Measurements from ENCODE around the gene SMS. TPM values are rescaled to one million over a fixed set of nuclear protein-coding genes. Genes with fewer than 3 reads are reported as not detected.

Gene SMS
- total and polyA plus RNA-seq, 10 of the 15 experiments (the other 5 are each of a cell fraction or from before 2014, with no cell fraction given), result 55.8 to 156 (median 114) TPM

GRCh38 chrX:21993265-21993664, 52.8 kb downstream of the SMS start (continued):
- TF ChIP-seq ETV6 (conservative IDR thresholded peaks at IDR 0.05 in 1 of 2, IDR thresholded peaks at IDR 0.05 in 1 of 2; ENCODE audit: borderline replicate concordance in 1 of 2, low read depth in 1 of 2) (0 out of 4 replicates have a peak, but pooled peaks of 1 of the 2 experiments have one; percentile 31), IKZF1 (conservative IDR thresholded peaks at IDR 0.05) (peak; percentile 32; the same call in 1 of the 2 replicates), ATF7 (IDR thresholded peaks at IDR 0.05; ENCODE audit: low read depth) (0 out of 2 replicates have a peak, but pooled peaks have one; percentile 19), NRF1 (conservative IDR thresholded peaks at IDR 0.05; ENCODE audit: low read depth, low read length) (no peak), TARDBP (IDR thresholded peaks at IDR 0.05; ENCODE audit: borderline replicate concordance) (no peak), SUZ12 (IDR thresholded peaks at IDR 0.05; ENCODE audit: unreplicated experiment) (no peak), KAT2A (conservative IDR thresholded peaks at IDR 0.05; ENCODE audit: control insufficient read depth, low read depth, low read length) (no peak), JUNB (IDR thresholded peaks at IDR 0.05) (no peak), NR2F1 (conservative IDR thresholded peaks at IDR 0.05) (0 out of 2 replicates have a peak, but pooled peaks have one; percentile 19)

- peak; percentile 28; the same call in 1 of the 3 replicates for ATAC-seq
- no TSS peak for BruUV-seq (replicated peaks)
- Histone ChIP-seq H3K9me3 (replicated peaks; ENCODE audit: control insufficient read depth, insufficient read depth, low read length) (no peaks in the 10 kb centered on the region), H3K4me1 (ENCODE audit: control insufficient read depth, insufficient read depth, low read length) (peaks cover 5% of the 10 kb centered on the region), H3K27ac (ENCODE audit: control insufficient read depth, insufficient read depth) (no peak overlapping the region), H4K20me1 (ENCODE audit: control insufficient read depth, insufficient read depth) (no peaks in the 10 kb centered on the region), H2AFZ (ENCODE audit: control insufficient read depth, low read depth, low read length) (no peak overlapping the region), H3K27me3 (replicated peaks in 1 of 2; ENCODE audit: control insufficient read depth in 2 of 2, insufficient read depth in 2 of 2, low read length in 1 of 2) (no peaks in the 10 kb centered on the region), H3K9ac (ENCODE audit: control insufficient read depth, insufficient read depth, low read length) (no peak overlapping the region), H3K4me3 (no peak overlapping the region), H3K4me2 (ENCODE audit: control insufficient read depth, insufficient read depth) (no peak overlapping the region), H3K79me2 (ENCODE audit: control insufficient read depth, insufficient read depth, low read length) (no peaks in the 10 kb centered on the region), H3K36me3 (ENCODE audit: control insufficient read depth in 2 of 2, insufficient read depth in 2 of 2, low read length in 1 of 2) (peaks cover 0 to 4% of the 10 kb centered on the region in 2 experiments; a peak in 2 of 4 replicates)
- ChIA-PET CTCF (interaction anchor here (1.1 to 3.6 kb wide), 2 partner anchors 11 to 139 kb away, joined by 4 to 15 read pairs; no protein-coding TSS in a partner anchor), SMC1A (ENCODE audit: uncharacterized antibody, unreplicated experiment) (interaction anchor here (0.6 to 1.4 kb wide), 5 partner anchors 63 to 357 kb away, joined by 3 to 5 read pairs (median 3); no protein-coding TSS in a partner anchor), POLR2A (interaction anchor here (0.6 to 0.8 kb wide), 2 partner anchors 10 to 23 kb away, joined by 3 to 4 read pairs; no protein-coding TSS in a partner anchor), RAD21 (ENCODE audit: unreplicated experiment) (interaction anchor here (0.8 to 1.9 kb wide), 3 partner anchors 12 to 73 kb away, joined by 3 to 8 read pairs (median 4); no protein-coding TSS in a partner anchor)
- intact Hi-C loops (cut with micrococcal nuclease; ENCODE audit: unreplicated experiment) (no loop called here), in situ Hi-C loops (cut with MboI) (no loop called here)
- no peak for FAIRE-seq
- WGBS (ENCODE audit: insufficient coverage, insufficient replicate concordance, low lambda C conversion rate, missing lambda C conversion rate), result 67% methylated on average over 10 of the region's 10 CpGs
- DNase-seq (ENCODE audit: low read depth, low spot score), result no peak
- no peak for TF ChIP-seq SPI1 (IDR thresholded peaks at IDR 0.05; ENCODE audit: borderline replicate concordance, insufficient read depth, low read depth, low read length)
- TF ChIP-seq NFYB (IDR thresholded peaks at IDR 0.05; ENCODE audit: insufficient read depth, low read depth, low read length), result no peak
- no peak for TF ChIP-seq BMI1 (IDR thresholded peaks at IDR 0.05; ENCODE audit: borderline replicate concordance)
- TF ChIP-seq PAX5 (IDR thresholded peaks at IDR 0.05; ENCODE audit: borderline replicate concordance, low read depth, low read length), result no peak
- TF ChIP-seq NR2F1 (conservative IDR thresholded peaks at IDR 0.05), result no peak
- no peak for TF ChIP-seq EED (IDR thresholded peaks at IDR 0.05; ENCODE audit: low read depth)
- no peak for TF ChIP-seq ZSCAN29 (IDR thresholded peaks at IDR 0.05)
- TF ChIP-seq ZNF622 (IDR thresholded peaks at IDR 0.05), result no peak
- no peak for TF ChIP-seq NFIC (IDR thresholded peaks at IDR 0.05; ENCODE audit: low read depth, low read length)
- TF ChIP-seq BCLAF1 (IDR thresholded peaks at IDR 0.05), result no peak
- TF ChIP-seq CHD4 (IDR thresholded peaks at IDR 0.05), result no peak
Measured at GRCh38 chrX:21996872-21997455, 56.5 kb downstream of the SMS start.
